ENCODE data around the gene ESRRB.

GRCh38 chr14:76490111-76490510 lies 114.2 kb downstream of the ESRRB start:
- TF ChIP-seq CTCF (IDR thresholded peaks at IDR 0.05): no peak
- TF ChIP-seq POLR2A (IDR thresholded peaks at IDR 0.05): no peak

Data from Peyer's patch (tissue), 4 donors.